B cell (primary cell): ENCODE data around the gene EIF3K. TPM values are rescaled to one million over a fixed set of nuclear protein-coding genes. Genes with fewer than 3 reads are reported as not detected.

Experiments used
- ATAC-seq: fragments of 200-7000 bp; cut with Tn5 transposase; one replicate; pipeline ENCODE4 v1.10.0; 2021; ENCODE audit warnings: low read depth, mild to moderate bottlenecking, moderate number of reproducible peaks, moderate library complexity
- CTCF ChIA-PET: fragments of 350-600 bp; sonication (Branson Sonifier 250); formaldehyde crosslinking; loops from one replicate; lab custom pipeline; 2021; ENCODE audit warnings: antibody characterized with exemption, inconsistent platforms; lab: Charles Lee
- POLR2A ChIA-PET: fragments of 350-600 bp; sonication (Branson Sonifier 250); formaldehyde crosslinking; loops from one replicate; lab custom pipeline; 2021; ENCODE audit warnings: antibody characterized with exemption; lab: Charles Lee
- DNase-seq: peaks from one replicate; pipeline ENCODE4 v3.0.0; 2013
- H2AFZ ChIP-seq: 2 replicates; pipeline ENCODE4 v1.6.1; 2012; ENCODE audit warnings: mild to moderate bottlenecking, low read depth, low read length; ENCODE audit not compliant: insufficient read depth, poor library complexity, severe bottlenecking
- H3K27ac ChIP-seq, 2 donors: 1 replicate in 1 of 2; 2 replicates in 1 of 2; pipeline ENCODE4 v1.5.1; 2012 to 2013; ENCODE audit warnings: low read length in 2 of 2, mild to moderate bottlenecking in 2 of 2, moderate library complexity in 1 of 2
- H3K27me3 ChIP-seq, 4 experiments: fragments of 200-600 bp in 1 of 4; sonication (generic) in 1 of 4; replicated peaks in 1 of 4; 1 replicate in 2 of 4; 2 replicates in 2 of 4; pipeline versions ENCODE4 v1.6.1 to v1.7.0; 2013 to 2016; ENCODE audit warnings: low read length in 3 of 4, mild to moderate bottlenecking in 2 of 4, mixed read lengths in 1 of 4, moderate library complexity in 1 of 4; ENCODE audit not compliant: insufficient read depth in 4 of 4, control insufficient read depth in 3 of 4; ENCODE audit errors: control extremely low read depth in 1 of 4
- H3K36me3 ChIP-seq, 2 experiments: replicated peaks in 1 of 2; 1 replicate in 1 of 2; 2 replicates in 1 of 2; pipeline versions ENCODE4 v1.6.1 to v1.7.1; 2013; ENCODE audit warnings: low read length in 1 of 2; ENCODE audit not compliant: insufficient read depth in 2 of 2, control insufficient read depth in 1 of 2; ENCODE audit errors: control extremely low read depth in 1 of 2, extremely low read depth in 1 of 2
- H3K4me1 ChIP-seq, 2 donors: fragments of 200-600 bp in 1 of 2; sonication (generic) in 1 of 2; 1 replicate in 1 of 2; 2 replicates in 1 of 2; pipeline versions ENCODE4 v1.5.1 to v1.6.1; 2013 to 2017; ENCODE audit warnings: low read length in 2 of 2; ENCODE audit not compliant: control insufficient read depth in 2 of 2, insufficient read depth in 2 of 2
- H3K4me2 ChIP-seq: replicated peaks from 2 replicates; pipeline ENCODE3; 2012; ENCODE audit warnings: mild to moderate bottlenecking, low read depth, low read length; ENCODE audit not compliant: poor library complexity, severe bottlenecking
- H3K4me3 ChIP-seq, 5 experiments: fragments of 200-600 bp in 1 of 5; sonication (generic) in 1 of 5; 1 replicate in 3 of 5; 2 replicates in 2 of 5; pipeline versions ENCODE4 v1.5.1 to v1.7.0; 2011 to 2016; ENCODE audit warnings: low read length in 4 of 5, mild to moderate bottlenecking in 4 of 5, low read depth in 2 of 5, control low read depth in 1 of 5, moderate library complexity in 1 of 5; ENCODE audit not compliant: insufficient read depth in 1 of 5; ENCODE audit errors: control extremely low read depth in 1 of 5, extremely low read depth in 1 of 5
- H3K79me2 ChIP-seq: fragments of 200-600 bp; sonication (generic); one replicate; pipeline ENCODE4 v1.6.0; 2016; ENCODE audit warnings: low read length; ENCODE audit not compliant: control insufficient read depth, insufficient read depth
- H3K9ac ChIP-seq: fragments of 200-600 bp; sonication (generic); 2 replicates; pipeline ENCODE4 v1.6.1; 2017; ENCODE audit warnings: mild to moderate bottlenecking, low read length, moderate library complexity
- H3K9me3 ChIP-seq, 3 donors: one replicate each; pipeline versions ENCODE4 v1.6.1 to v1.7.1; 2013; ENCODE audit warnings: low read length in 2 of 3; ENCODE audit not compliant: control insufficient read depth in 2 of 3, insufficient read depth in 1 of 3; ENCODE audit errors: control extremely low read depth in 1 of 3
- H4K20me1 ChIP-seq: 2 replicates; pipeline ENCODE4 v1.6.0; 2012; ENCODE audit warnings: mild to moderate bottlenecking, low read length; ENCODE audit not compliant: insufficient read depth, control insufficient read depth, poor library complexity, severe bottlenecking
- H3K27ac Mint-ChIP-seq: one replicate; pipeline ENCODE4 v1.8.0; 2021; ENCODE audit warnings: mixed read lengths
- H3K27me3 Mint-ChIP-seq: one replicate; pipeline ENCODE4 v1.8.0; 2021; ENCODE audit warnings: mixed read lengths
- H3K4me1 Mint-ChIP-seq: one replicate; pipeline ENCODE4 v1.8.0; 2021; ENCODE audit warnings: mixed read lengths
- H3K4me3 Mint-ChIP-seq: one replicate; pipeline ENCODE4 v1.8.0; 2021; ENCODE audit warnings: mixed read lengths
- H3K9me3 Mint-ChIP-seq: one replicate; pipeline ENCODE4 v1.8.0; 2022; ENCODE audit warnings: mixed read lengths; ENCODE audit not compliant: insufficient read depth
- CTCF ChIP-seq: fragments of 200-600 bp; IDR thresholded peaks from one replicate; pipeline ENCODE4 v1.8.0; 2022; ENCODE audit warnings: antibody characterized with exemption, mild to moderate bottlenecking
- EZH2 ChIP-seq: IDR thresholded peaks from 2 replicates; pipeline ENCODE4 v1.6.1; 2012; ENCODE audit warnings: borderline replicate concordance, low read depth, mild to moderate bottlenecking, moderate library complexity, low read length; ENCODE audit not compliant: insufficient read depth, poor library complexity, severe bottlenecking
- WGBS: methylation state at CpG from one replicate; pipeline ENCODE4 v1.1.5; 2013; ENCODE audit warnings: missing lambda C conversion rate; ENCODE audit not compliant: insufficient coverage; 5-methylcytosine and 5-hydroxymethylcytosine counted together
- intact Hi-C: fragments of 100-400 bp; cut with micrococcal nuclease; formaldehyde crosslinking; loops from one replicate; pipeline ENCODE4 v1.10.0; 2022
- polyA plus RNA-seq: library from polyadenylated mRNA; depleted of rRNA; stranded (reverse); fragments of >200 nt; gene quantifications from 2 replicates; pipeline ENCODE4 v1.2.3, GENCODE V29; 2012
- total RNA-seq, 2 donors: library from RNA; stranded (reverse); fragments of 120-200 nt in 1 of 2; gene quantifications; 1 replicate in 1 of 2; 2 replicates in 1 of 2; pipeline versions ENCODE4 v1.2.3 to v1.2.4, GENCODE V29; 2013 to 2022

Gene EIF3K
- total and polyA plus RNA-seq, 2 donors (not counting 1 experiment from before 2014, with no cell fraction given), result 284 to 773 TPM

DNA sequence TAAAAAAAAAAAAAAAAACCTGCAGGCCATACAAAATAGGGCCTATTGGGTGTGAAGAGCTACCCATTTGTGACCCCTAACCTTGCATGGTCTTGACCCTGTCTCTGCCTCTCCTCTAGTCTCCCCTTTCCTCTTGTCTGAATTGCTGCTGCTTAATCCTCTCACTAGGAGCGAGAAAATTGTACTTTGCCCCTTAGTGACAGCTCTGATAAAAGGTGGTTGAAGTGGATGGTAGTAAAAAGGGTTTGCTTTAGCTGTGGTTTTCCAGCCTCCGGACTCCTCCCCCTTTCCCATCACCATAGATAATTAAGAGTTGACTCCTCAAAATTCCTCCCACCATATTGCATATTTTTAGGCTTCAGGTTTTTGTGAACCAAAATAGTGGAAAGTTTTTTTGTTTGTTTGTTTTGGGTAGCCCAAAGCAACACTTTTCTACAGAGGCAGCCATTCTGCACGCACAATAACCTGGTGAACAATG, 52.0 kb downstream of the EIF3K start:
- peak overlapping the region; percentile 10 for H3K27ac Mint-ChIP-seq
- H3K4me1 ChIP-seq, result peaks cover 54 to 70% of the 10 kb centered on the region in 2 donors
- ATAC-seq, result no peak
- no CpG with 5 or more reads among the region's 3 CpGs for WGBS
- no peak for TF ChIP-seq EZH2
- no peak for TF ChIP-seq CTCF
- intact Hi-C loops, result no loop called here
- H3K27me3 Mint-ChIP-seq, result no peaks in the 10 kb centered on the region
- no peaks in the 10 kb centered on the region for H3K27me3 ChIP-seq
- H3K9me3 Mint-ChIP-seq, result no peaks in the 10 kb centered on the region
- POLR2A ChIA-PET, result no interaction called here
- H3K27ac ChIP-seq, result no peak overlapping the region
- CTCF ChIA-PET, result interaction anchor here (0.7 to 1.3 kb wide), 2 partner anchors 36 to 268 kb away, joined by 3 to 6 read pairs; partner anchors contain the start of gene FAM98C
- H3K79me2 ChIP-seq, result peaks cover 95% of the 10 kb centered on the region
- H3K4me3 ChIP-seq, result no peak overlapping the region
- no peak overlapping the region for H2AFZ ChIP-seq
- DNase-seq, result no peak
- peaks cover 76% of the 10 kb centered on the region for H3K4me1 Mint-ChIP-seq
- H4K20me1 ChIP-seq, result peaks cover 16% of the 10 kb centered on the region
- H3K9ac ChIP-seq, result no peak overlapping the region
- no peak overlapping the region for H3K4me3 Mint-ChIP-seq
- no peaks in the 10 kb centered on the region for H3K36me3 ChIP-seq
- H3K9me3 ChIP-seq, result no peaks in the 10 kb centered on the region
- H3K4me2 ChIP-seq, result no peak overlapping the region

DNA sequence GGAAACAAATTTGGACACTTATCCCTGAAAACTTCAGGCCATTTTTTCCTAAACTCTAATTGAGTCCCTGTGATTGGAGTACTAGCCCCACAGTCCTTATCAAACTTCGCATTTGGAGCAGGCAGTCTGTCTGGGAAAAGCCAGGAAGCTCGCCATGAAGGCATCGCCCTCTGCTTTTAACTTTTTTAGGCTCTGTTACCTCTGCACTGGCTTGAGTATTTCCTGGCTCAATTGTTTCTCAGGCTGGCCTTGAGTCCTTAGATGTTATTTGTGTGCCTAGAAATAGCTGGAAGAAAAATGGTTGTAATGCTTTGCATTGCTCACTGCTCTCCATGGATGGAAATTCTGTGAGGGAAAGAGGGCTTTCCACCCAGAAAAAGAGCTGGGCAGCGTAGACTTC, 52.7 kb downstream of the EIF3K start:
- ChIA-PET POLR2A (no interaction called here), CTCF (interaction anchor here (1.3 kb wide), 1 partner anchor 37 kb away, joined by 6 read pairs; no protein-coding TSS in a partner anchor)
- no peak for TF ChIP-seq CTCF
- no peak for TF ChIP-seq EZH2
- Histone ChIP-seq H4K20me1 (peaks cover 23% of the 10 kb centered on the region), H3K4me3 (no peak overlapping the region), H3K4me1 (peaks cover 54 to 70% of the 10 kb centered on the region in 2 donors), H2AFZ (no peak overlapping the region), H3K79me2 (peaks cover 95% of the 10 kb centered on the region), H3K9me3 (no peaks in the 10 kb centered on the region), H3K27me3 (no peaks in the 10 kb centered on the region), H3K4me2 (no peak overlapping the region), H3K9ac (no peak overlapping the region), H3K36me3 (no peaks in the 10 kb centered on the region), H3K27ac (no peak overlapping the region)
- H3K4me1 Mint-ChIP-seq, result peaks cover 75% of the 10 kb centered on the region
- no peaks in the 10 kb centered on the region for H3K9me3 Mint-ChIP-seq
- DNase-seq (no peak), ATAC-seq (no peak)
- no peak overlapping the region for H3K4me3 Mint-ChIP-seq
- 100% methylated on average over 3 of the region's 4 CpGs for WGBS
- intact Hi-C loops, result no loop called here
- peak overlapping the region; percentile 2 for H3K27ac Mint-ChIP-seq
- no peaks in the 10 kb centered on the region for H3K27me3 Mint-ChIP-seq
